ENCODE results near the gene TRIP12. TPM values are rescaled to one million over a fixed set of nuclear protein-coding genes. Genes with fewer than 3 reads are reported as not detected.

The TRIP12 gene
- total RNA-seq, 1 donor from 2014 or later: 363 TPM

DNA sequence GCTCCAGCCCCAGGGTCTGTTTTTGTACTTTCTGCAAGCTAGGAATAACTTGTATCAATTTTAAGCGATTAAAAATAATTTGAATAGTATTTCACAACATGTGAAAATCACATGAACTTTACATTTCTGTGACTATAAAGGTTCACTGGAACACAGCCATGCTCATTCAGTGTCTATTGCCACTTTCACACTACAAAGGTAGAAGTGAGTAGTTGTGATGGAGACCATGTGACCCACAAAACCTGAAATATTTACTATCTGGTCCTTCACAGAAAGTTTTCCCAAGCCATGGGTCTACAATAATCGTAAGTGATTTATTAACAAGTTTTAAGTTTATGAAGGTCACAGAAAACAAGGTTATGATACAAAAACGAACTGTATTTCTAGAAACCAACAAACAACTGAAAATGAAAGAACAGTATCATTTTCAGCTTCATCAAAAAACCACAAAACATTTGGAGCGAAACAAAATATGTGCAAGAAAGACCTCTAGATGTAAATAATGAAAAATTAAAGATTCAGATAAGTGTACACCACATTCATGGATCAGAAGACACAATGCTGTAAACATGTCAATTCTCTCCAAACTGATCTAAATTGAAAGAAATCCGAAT, 138.6 kb downstream of the TRIP12 start:
- Mint-ChIP-seq H3K27ac (ENCODE audit: unreplicated experiment) (no peak overlapping the region), H3K36me3 (ENCODE audit: low read depth, unreplicated experiment) (peaks cover 39% of the 10 kb centered on the region), H3K4me1 (ENCODE audit: unreplicated experiment) (peaks cover 8% of the 10 kb centered on the region), H3K4me3 (ENCODE audit: unreplicated experiment) (no peak overlapping the region), H3K27me3 (ENCODE audit: unreplicated experiment) (no peaks in the 10 kb centered on the region), H3K9me3 (ENCODE audit: unreplicated experiment) (no peaks in the 10 kb centered on the region)
- TF ChIP-seq, protein P1, sequence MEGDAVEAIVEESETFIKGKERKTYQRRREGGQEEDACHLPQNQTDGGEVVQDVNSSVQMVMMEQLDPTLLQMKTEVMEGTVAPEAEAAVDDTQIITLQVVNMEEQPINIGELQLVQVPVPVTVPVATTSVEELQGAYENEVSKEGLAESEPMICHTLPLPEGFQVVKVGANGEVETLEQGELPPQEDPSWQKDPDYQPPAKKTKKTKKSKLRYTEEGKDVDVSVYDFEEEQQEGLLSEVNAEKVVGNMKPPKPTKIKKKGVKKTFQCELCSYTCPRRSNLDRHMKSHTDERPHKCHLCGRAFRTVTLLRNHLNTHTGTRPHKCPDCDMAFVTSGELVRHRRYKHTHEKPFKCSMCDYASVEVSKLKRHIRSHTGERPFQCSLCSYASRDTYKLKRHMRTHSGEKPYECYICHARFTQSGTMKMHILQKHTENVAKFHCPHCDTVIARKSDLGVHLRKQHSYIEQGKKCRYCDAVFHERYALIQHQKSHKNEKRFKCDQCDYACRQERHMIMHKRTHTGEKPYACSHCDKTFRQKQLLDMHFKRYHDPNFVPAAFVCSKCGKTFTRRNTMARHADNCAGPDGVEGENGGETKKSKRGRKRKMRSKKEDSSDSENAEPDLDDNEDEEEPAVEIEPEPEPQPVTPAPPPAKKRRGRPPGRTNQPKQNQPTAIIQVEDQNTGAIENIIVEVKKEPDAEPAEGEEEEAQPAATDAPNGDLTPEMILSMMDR (IDR thresholded peaks at IDR 0.05; ENCODE audit: unreplicated experiment): no peak
- DNase-seq (ENCODE audit: low spot score): no peak

DNA sequence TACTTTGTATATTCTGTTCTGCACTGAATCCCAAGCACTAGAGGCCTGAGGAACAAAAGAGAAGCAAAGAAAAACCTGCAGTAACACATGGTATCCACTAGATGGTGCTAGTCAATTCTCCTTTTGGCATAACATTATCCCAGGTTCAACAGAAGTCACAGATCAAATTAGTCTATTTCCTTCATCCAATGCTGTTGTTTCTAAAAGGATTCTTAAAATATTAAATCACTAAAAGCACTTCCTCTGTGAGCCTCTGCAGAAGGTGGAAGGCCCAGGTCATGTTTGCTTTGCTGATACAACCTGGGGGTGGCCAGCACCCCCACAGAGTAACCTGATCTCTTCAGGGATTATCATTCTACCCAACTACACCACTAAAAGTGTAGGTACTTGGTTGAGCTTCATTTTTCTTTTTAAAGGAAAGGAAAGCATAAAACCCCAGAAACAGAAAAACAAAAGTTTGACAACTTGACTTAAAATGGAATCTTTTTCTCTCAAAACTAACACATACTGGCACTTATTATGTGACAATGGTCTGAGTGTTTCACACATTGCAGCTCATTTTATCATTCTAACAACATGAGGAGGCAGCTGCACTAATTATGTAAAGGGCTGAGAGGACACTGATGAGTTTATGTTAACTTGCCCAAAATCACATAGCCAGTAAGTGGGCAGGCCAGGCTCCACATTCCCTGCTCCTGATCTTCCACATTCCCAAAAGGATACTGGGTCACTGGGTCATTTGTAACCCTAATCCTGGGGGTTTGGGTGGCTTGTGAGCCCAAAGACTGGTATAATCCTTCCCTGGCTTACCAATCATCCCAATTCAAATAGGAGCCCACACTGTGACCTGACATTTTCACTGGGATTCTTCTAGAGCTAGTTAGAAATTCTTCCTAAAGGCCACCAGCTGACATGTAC, 140.7 kb downstream of the TRIP12 start:
- H3K4me3 Mint-ChIP-seq (ENCODE audit: unreplicated experiment): no peak overlapping the region
- peak overlapping the region; percentile 34 for H3K27ac Mint-ChIP-seq (ENCODE audit: unreplicated experiment)
- H3K27me3 Mint-ChIP-seq (ENCODE audit: unreplicated experiment): no peaks in the 10 kb centered on the region
- peaks cover 40% of the 10 kb centered on the region for H3K36me3 Mint-ChIP-seq (ENCODE audit: low read depth, unreplicated experiment)
- H3K9me3 Mint-ChIP-seq (ENCODE audit: unreplicated experiment): no peaks in the 10 kb centered on the region
- TF ChIP-seq, protein P1 (IDR thresholded peaks at IDR 0.05; ENCODE audit: unreplicated experiment): peak; percentile 96
- DNase-seq (ENCODE audit: low spot score): no peak
- peaks cover 8% of the 10 kb centered on the region for H3K4me1 Mint-ChIP-seq (ENCODE audit: unreplicated experiment)

DNA sequence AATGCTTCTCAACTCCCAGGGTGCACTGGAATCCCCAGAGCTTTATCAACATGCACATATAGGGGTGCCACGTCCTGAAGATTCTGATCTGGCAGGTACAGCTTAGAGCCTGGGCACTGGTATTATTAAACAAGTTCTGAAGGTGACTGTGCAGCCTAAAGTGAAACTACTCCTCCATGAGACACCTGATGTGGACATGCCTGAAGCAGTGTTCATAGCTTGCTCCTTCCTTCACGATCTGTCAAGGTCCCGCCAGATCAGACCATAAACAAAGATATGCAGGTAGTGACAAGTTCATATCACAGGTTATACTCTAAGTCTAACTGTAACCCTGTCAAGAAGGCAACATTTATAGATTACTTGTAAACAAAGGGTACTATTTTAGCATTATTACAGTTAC, 142.2 kb downstream of the TRIP12 start:
- H3K4me1 Mint-ChIP-seq (ENCODE audit: unreplicated experiment): peaks cover 8% of the 10 kb centered on the region
- no peak for DNase-seq (ENCODE audit: low spot score)
- no peaks in the 10 kb centered on the region for H3K9me3 Mint-ChIP-seq (ENCODE audit: unreplicated experiment)
- TF ChIP-seq, protein P1 (IDR thresholded peaks at IDR 0.05; ENCODE audit: unreplicated experiment): no peak
- no peaks in the 10 kb centered on the region for H3K27me3 Mint-ChIP-seq (ENCODE audit: unreplicated experiment)
- H3K27ac Mint-ChIP-seq (ENCODE audit: unreplicated experiment): no peak overlapping the region
- H3K4me3 Mint-ChIP-seq (ENCODE audit: unreplicated experiment): no peak overlapping the region
- H3K36me3 Mint-ChIP-seq (ENCODE audit: low read depth, unreplicated experiment): peaks cover 35% of the 10 kb centered on the region

DNA sequence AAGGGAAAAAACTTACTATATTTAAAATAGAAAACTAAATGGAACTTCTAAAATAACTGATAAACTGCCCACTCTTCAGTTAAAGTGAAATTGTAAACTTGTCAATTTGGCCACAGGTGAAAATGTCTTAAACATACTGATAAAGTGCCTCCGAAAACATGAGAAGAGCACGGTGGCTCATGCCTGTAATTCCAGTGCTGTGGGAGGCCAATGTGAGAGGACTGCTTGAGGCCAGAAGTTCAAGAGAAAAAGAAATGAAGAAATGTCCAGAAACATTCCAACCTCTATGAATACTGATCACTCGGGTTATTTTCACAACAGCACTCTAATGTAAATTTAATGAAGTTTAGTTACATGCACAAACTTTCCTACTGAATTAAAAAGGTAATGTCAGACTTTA, 144.1 kb downstream of the TRIP12 start:
- H3K27me3 Mint-ChIP-seq (ENCODE audit: unreplicated experiment): no peaks in the 10 kb centered on the region
- TF ChIP-seq, protein P1 (IDR thresholded peaks at IDR 0.05; ENCODE audit: unreplicated experiment): no peak
- no peaks in the 10 kb centered on the region for H3K9me3 Mint-ChIP-seq (ENCODE audit: unreplicated experiment)
- peaks cover 8% of the 10 kb centered on the region for H3K4me1 Mint-ChIP-seq (ENCODE audit: unreplicated experiment)
- no peak overlapping the region for H3K4me3 Mint-ChIP-seq (ENCODE audit: unreplicated experiment)
- H3K36me3 Mint-ChIP-seq (ENCODE audit: low read depth, unreplicated experiment): peaks cover 47% of the 10 kb centered on the region
- DNase-seq (ENCODE audit: low spot score): no peak
- H3K27ac Mint-ChIP-seq (ENCODE audit: unreplicated experiment): no peak overlapping the region

Measured in endothelial cell (in vitro differentiated cells).